ENCODE measurements around the gene PIH1D1.

Gene PIH1D1

DNA sequence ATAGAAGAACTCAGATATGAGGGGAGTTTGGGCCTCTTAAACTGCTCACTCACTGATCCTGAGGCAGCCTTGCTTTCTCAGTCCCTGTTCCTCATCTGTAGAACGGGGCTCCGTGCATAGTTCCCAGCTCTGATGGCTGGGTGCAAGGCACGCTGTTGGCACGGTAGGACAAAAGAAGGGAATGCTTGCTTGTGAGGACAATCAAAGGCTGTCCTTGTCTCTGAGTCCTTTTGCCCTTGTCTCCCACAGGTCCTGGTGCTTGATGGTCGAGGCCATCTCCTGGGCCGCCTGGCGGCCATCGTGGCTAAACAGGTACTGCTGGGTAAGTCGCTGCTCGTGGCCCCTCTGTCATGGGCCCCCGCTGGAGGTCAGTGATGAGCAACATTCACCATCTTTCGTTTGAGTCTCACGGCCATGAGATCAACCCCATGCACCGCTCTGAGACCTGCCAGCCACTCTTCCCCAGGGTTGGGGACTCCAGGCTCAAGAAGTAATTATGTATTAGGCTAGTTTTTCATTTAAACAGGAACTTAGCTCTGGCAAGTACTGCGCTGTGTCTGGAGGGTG is 38.1 kb upstream of the PIH1D1 start:
- peak; percentile 78 for DNase-seq
- Histone ChIP-seq H3K4me1 (peaks cover 14% of the 10 kb centered on the region; the same call in 1 of the 2 replicates), H3K4me3 (ENCODE audit: low read depth, low read length) (peak overlapping the region; percentile 94), H3K9me3 (no peaks in the 10 kb centered on the region), H3K27me3 (no peaks in the 10 kb centered on the region; the same call in none of the 2 replicates), H3K36me3 (peaks cover 59% of the 10 kb centered on the region)
- TF ChIP-seq, protein P1, sequence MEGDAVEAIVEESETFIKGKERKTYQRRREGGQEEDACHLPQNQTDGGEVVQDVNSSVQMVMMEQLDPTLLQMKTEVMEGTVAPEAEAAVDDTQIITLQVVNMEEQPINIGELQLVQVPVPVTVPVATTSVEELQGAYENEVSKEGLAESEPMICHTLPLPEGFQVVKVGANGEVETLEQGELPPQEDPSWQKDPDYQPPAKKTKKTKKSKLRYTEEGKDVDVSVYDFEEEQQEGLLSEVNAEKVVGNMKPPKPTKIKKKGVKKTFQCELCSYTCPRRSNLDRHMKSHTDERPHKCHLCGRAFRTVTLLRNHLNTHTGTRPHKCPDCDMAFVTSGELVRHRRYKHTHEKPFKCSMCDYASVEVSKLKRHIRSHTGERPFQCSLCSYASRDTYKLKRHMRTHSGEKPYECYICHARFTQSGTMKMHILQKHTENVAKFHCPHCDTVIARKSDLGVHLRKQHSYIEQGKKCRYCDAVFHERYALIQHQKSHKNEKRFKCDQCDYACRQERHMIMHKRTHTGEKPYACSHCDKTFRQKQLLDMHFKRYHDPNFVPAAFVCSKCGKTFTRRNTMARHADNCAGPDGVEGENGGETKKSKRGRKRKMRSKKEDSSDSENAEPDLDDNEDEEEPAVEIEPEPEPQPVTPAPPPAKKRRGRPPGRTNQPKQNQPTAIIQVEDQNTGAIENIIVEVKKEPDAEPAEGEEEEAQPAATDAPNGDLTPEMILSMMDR (IDR thresholded peaks at IDR 0.05; ENCODE audit: low read depth, low read length): peak; percentile 66

DNA sequence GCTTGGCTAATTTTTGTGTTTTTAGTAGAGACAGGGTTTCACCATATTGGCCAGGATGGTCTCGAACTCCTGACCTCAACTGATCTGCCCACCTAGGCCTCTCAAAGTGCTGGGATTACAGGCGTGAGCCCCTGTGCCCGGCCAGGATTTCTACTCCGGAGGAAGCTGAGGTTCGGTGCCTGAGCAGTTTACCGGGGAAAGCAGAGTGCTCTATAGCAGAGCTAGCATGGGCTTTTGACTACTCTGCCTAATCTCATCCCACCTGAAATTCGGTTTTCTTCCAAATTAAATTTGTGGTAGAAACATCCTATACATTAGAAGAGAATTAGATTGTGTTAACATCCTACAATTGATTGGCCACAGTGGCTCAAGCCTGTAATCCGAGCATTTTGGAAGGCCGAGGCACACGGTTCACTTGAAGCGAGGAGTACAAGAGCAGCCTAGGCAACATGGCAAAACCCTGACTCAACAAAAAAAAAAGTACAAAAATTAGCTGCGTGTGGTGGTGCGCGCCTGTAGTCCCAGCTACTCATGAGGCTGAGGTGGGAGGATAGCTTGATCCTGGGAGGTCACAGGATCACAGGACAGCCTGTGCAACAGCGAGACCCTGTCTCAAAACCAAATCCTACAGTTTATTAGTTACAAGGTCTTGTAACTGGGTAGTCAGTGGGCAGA is 37.4 kb upstream of the PIH1D1 start:
- Histone ChIP-seq H3K4me1 (peaks cover 14% of the 10 kb centered on the region; the same call in 1 of the 2 replicates), H3K9me3 (no peaks in the 10 kb centered on the region), H3K36me3 (peaks cover 59% of the 10 kb centered on the region), H3K4me3 (ENCODE audit: low read depth, low read length) (peak overlapping the region; percentile 94), H3K27me3 (no peaks in the 10 kb centered on the region; the same call in none of the 2 replicates)
- DNase-seq: no peak
- TF ChIP-seq, protein P1 (IDR thresholded peaks at IDR 0.05; ENCODE audit: low read depth, low read length): no peak

DNA sequence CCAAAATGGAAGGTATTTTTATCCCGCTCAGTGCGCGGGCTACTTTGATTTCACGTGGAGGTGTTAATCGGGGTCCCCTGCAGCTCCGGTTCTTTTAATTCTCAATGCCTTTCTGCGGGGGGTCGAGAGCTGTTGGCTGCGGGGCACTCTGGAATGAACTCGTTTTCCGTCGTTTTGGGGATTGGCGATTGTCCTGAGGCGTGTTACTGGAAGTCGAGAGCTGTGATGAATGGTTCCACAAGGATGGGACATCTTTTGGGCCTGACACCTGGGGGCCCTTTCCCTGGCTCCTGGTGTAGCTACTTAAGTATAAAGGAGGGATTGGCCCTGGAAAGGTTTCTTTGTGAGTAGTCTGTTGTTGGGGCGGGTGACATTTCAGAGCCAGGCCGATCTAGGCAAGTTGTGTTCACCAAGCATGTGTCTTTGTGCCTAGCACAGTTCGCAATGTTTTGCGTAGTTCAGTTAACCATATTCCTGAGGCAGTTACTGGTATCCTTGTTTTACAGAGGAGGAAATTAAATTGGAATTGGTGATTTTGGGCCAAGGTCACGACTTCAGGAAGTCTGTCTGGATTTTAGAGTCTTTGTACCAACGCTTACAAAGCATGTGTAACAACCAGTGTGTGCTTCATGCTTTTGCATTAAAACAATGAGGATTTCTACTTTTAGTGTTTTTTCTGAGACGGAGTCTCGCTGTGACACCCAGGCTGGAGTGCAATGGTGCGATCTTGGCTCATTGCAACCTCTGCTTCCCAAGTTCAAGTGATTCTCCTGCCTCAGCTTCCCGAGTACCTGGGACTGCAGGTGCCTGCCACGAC is 36.6 kb upstream of the PIH1D1 start:
- H3K4me3 ChIP-seq (ENCODE audit: low read depth, low read length): peak overlapping the region; percentile 94
- peaks cover 57% of the 10 kb centered on the region for H3K36me3 ChIP-seq
- no peak for DNase-seq
- H3K4me1 ChIP-seq: peaks cover 14% of the 10 kb centered on the region; the same call in 1 of the 2 replicates
- TF ChIP-seq, protein P1 (IDR thresholded peaks at IDR 0.05; ENCODE audit: low read depth, low read length): no peak
- H3K9me3 ChIP-seq: no peaks in the 10 kb centered on the region
- no peaks in the 10 kb centered on the region; the same call in none of the 2 replicates for H3K27me3 ChIP-seq

DNA sequence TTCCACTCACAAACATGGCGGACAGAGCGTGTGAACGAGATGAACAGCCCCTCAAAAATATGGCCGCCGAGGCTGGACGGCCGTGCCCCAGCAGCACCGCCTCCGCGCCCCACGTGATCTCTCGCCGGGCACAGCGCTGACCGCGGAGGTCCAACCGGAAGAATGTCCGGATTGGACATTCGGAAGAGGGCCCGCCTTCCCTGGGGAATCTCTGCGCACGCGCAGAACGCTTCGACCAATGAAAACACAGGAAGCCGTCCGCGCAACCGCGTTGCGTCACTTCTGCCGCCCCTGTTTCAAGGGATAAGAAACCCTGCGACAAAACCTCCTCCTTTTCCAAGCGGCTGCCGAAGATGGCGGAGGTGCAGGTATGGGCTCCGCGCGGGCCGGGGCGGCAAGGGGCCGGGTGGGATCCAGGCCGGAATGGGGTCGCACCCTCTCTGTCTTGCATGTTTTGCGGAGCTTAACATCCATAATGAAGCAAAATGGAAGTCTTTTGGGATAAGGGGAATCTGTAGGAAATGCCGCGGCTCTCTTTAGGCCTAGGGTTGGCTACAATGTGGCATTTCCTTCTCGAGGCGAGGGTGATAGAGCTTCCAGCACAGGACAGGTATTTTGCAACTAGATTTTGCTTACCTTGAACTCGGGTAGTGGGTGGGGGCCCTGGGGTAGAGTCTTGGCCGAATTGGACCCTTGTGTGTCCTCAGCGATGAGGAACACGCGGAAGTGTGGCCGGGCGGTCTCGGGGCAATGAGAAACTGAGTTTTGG is 35.8 kb upstream of the PIH1D1 start, which contains the start of gene RPL13A:
TSS of gene RPL13A (plus strand) at position 332 of the 769 bp plus-strand sequence. CDS start at position 354, 22 bp downstream.
- peaks cover 49% of the 10 kb centered on the region for H3K36me3 ChIP-seq
- H3K4me1 ChIP-seq: peaks cover 14% of the 10 kb centered on the region; the same call in 1 of the 2 replicates
- H3K27me3 ChIP-seq: no peaks in the 10 kb centered on the region; the same call in none of the 2 replicates
- TF ChIP-seq, protein P1 (IDR thresholded peaks at IDR 0.05; ENCODE audit: low read depth, low read length): no peak
- peak; percentile 100 for DNase-seq
- H3K4me3 ChIP-seq (ENCODE audit: low read depth, low read length): peak within 1 kb of the TSS; percentile 94
- no peaks in the 10 kb centered on the region for H3K9me3 ChIP-seq

DNA sequence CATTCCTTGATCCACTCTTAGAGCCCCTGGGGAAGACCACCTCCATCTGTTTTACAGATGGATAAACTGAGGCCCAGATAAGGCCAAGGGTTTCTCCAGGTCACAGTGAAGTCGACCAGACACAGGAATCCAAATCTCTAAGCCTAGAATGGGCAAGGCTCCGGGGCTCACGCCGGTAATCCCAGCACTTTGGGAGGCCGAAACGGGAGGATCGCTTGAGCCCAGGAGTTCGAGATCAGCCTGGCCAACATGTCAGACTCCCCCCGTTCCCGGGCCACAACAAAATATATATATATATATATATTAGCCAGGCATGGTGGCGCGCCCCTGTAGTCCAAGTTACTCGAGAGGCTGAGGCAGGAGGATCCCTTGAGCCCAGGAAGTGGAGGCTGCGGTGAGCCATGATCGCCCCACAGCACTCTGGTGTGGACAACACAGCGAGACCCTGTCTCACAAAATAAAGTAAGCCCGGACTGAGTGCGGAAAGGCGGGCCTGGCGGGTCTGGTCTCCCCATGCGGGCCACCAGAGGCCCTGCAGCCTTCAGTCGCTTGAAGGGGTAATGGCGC is 35.2 kb upstream of the PIH1D1 start:
- no peak overlapping the region for H3K4me3 ChIP-seq (ENCODE audit: low read depth, low read length)
- TF ChIP-seq, protein P1 (IDR thresholded peaks at IDR 0.05; ENCODE audit: low read depth, low read length): no peak
- no peaks in the 10 kb centered on the region for H3K27me3 ChIP-seq
- peaks cover 43% of the 10 kb centered on the region for H3K36me3 ChIP-seq
- H3K4me1 ChIP-seq: peaks cover 14% of the 10 kb centered on the region; the same call in 1 of the 2 replicates
- no peaks in the 10 kb centered on the region for H3K9me3 ChIP-seq
- DNase-seq: no peak

Measured in BE2C (cell line).